ENCODE data around the gene GMEB2. TPM values are rescaled to one million over a fixed set of nuclear protein-coding genes. Genes with fewer than 3 reads are reported as not detected.
A peak's percentile ranks its signal among the peaks of the same experiment; 100 is the strongest.

GMEB2 gene
- total and polyA plus RNA-seq, 10 of the 15 experiments (the other 5 are each of a cell fraction or from before 2014, with no cell fraction given): 0.08 to 15.1 (median 6.9) TPM

DNA sequence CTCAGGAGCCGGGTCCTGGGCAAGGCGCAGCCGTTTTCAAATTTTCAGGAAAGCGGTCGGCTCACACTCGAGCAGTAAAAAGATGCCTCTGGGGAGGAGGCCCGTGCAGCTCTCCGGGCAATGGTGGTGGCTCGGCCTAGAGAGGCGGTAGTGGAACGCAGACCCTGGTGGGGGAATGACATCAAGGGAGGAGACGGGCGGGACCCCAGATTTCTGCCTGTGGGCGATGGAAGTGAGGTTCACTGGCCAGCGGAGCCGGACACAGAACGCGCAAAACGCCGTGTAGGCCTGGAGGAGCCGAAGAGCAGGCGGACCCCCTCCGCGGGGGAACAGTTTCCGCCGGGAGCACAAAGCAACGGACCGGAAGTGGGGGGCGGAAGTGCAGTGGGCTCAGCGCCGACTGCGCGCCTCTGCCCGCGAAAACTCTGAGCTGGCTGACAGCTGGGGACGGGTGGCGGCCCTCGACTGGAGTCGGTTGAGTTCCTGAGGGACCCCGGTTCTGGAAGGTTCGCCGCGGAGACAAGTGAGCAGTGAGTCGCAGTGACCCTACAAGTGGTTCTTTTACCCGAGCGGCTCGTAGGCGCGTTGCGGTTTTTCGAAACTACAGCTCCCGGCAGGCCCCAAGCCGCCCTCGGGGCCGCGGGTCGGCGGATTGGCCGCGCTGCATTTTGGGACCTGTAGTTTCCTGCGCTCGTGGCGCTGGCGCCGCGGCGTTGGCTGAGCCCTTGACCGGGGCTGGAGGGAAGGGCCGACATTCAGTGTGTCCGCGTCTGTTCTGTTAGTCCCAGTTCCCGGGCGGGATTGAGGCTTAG, 31.2 kb upstream of the GMEB2 start, which contains the start of gene RTEL1 (continued):
- TF ChIP-seq ZNF274 (IDR thresholded peaks at IDR 0.05; ENCODE audit: insufficient read depth, insufficient read length) (no peak), EZH2 (IDR thresholded peaks at IDR 0.05; ENCODE audit: borderline replicate concordance, control insufficient read depth, low read depth, low read length) (no peak), ZBTB40 (IDR thresholded peaks at IDR 0.05; ENCODE audit: borderline replicate concordance) (peak; percentile 99), BCL3 (IDR thresholded peaks at IDR 0.05; ENCODE audit: borderline replicate concordance, insufficient read depth, low read depth, low read length, poor library complexity, severe bottlenecking) (no peak), CEBPB (IDR thresholded peaks at IDR 0.05; ENCODE audit: borderline replicate concordance in 1 of 2, low read depth in 2 of 2, low read length in 2 of 2) (no peak), TCF3 (IDR thresholded peaks at IDR 0.05; ENCODE audit: borderline replicate concordance, insufficient read depth, low read depth, low read length) (0 out of 2 replicates have a peak, but pooled peaks have one; percentile 60), CREB1 (IDR thresholded peaks at IDR 0.05; ENCODE audit: low read depth) (peak; percentile 44), PML (IDR thresholded peaks at IDR 0.05; ENCODE audit: low read length) (peak; percentile 58; the same call in 1 of the 2 replicates), SIN3A (IDR thresholded peaks at IDR 0.05; ENCODE audit: low read depth, low read length) (peak; percentile 66), MYC (IDR thresholded peaks at IDR 0.05; ENCODE audit: insufficient read depth, insufficient read length, insufficient replicate concordance, low read length, severe bottlenecking) (no peak), GABPA (IDR thresholded peaks at IDR 0.05; ENCODE audit: low read depth) (peak; percentile 99), ZNF384 (IDR thresholded peaks at IDR 0.05; ENCODE audit: borderline replicate concordance, low read depth, low read length) (no peak), IKZF1 (conservative IDR thresholded peaks at IDR 0.05) (peak; percentile 100), IKZF2 (IDR thresholded peaks at IDR 0.05) (no peak), HCFC1 (IDR thresholded peaks at IDR 0.05; ENCODE audit: low read length) (peak; percentile 89)
- TF ChIP-seq, protein P1, sequence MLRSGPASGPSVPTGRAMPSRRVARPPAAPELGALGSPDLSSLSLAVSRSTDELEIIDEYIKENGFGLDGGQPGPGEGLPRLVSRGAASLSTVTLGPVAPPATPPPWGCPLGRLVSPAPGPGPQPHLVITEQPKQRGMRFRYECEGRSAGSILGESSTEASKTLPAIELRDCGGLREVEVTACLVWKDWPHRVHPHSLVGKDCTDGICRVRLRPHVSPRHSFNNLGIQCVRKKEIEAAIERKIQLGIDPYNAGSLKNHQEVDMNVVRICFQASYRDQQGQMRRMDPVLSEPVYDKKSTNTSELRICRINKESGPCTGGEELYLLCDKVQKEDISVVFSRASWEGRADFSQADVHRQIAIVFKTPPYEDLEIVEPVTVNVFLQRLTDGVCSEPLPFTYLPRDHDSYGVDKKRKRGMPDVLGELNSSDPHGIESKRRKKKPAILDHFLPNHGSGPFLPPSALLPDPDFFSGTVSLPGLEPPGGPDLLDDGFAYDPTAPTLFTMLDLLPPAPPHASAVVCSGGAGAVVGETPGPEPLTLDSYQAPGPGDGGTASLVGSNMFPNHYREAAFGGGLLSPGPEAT (IDR thresholded peaks at IDR 0.05; ENCODE audit: low read depth): peak; percentile 97
- TF ChIP-seq, protein P2, sequence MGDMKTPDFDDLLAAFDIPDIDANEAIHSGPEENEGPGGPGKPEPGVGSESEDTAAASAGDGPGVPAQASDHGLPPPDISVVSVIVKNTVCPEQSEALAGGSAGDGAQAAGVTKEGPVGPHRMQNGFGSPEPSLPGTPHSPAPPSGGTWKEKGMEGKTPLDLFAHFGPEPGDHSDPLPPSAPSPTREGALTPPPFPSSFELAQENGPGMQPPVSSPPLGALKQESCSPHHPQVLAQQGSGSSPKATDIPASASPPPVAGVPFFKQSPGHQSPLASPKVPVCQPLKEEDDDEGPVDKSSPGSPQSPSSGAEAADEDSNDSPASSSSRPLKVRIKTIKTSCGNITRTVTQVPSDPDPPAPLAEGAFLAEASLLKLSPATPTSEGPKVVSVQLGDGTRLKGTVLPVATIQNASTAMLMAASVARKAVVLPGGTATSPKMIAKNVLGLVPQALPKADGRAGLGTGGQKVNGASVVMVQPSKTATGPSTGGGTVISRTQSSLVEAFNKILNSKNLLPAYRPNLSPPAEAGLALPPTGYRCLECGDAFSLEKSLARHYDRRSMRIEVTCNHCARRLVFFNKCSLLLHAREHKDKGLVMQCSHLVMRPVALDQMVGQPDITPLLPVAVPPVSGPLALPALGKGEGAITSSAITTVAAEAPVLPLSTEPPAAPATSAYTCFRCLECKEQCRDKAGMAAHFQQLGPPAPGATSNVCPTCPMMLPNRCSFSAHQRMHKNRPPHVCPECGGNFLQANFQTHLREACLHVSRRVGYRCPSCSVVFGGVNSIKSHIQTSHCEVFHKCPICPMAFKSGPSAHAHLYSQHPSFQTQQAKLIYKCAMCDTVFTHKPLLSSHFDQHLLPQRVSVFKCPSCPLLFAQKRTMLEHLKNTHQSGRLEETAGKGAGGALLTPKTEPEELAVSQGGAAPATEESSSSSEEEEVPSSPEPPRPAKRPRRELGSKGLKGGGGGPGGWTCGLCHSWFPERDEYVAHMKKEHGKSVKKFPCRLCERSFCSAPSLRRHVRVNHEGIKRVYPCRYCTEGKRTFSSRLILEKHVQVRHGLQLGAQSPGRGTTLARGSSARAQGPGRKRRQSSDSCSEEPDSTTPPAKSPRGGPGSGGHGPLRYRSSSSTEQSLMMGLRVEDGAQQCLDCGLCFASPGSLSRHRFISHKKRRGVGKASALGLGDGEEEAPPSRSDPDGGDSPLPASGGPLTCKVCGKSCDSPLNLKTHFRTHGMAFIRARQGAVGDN (IDR thresholded peaks at IDR 0.05): peak; percentile 38; the same call in 1 of the 2 replicates
